ENCODE data around the gene RAB3GAP2.

RAB3GAP2 gene

GRCh38 chr1:220318673-220319072 lies 46.4 kb upstream of the RAB3GAP2 start:
- H3K4me3 ChIP-seq (replicated peaks; ENCODE audit: insufficient read depth, low read length): no peak overlapping the region
- DNase-seq (ENCODE audit: low read depth in 1 of 2, low spot score in 1 of 2): no peak
- H3K27ac ChIP-seq (replicated peaks): no peak overlapping the region
- TF ChIP-seq, protein P1, sequence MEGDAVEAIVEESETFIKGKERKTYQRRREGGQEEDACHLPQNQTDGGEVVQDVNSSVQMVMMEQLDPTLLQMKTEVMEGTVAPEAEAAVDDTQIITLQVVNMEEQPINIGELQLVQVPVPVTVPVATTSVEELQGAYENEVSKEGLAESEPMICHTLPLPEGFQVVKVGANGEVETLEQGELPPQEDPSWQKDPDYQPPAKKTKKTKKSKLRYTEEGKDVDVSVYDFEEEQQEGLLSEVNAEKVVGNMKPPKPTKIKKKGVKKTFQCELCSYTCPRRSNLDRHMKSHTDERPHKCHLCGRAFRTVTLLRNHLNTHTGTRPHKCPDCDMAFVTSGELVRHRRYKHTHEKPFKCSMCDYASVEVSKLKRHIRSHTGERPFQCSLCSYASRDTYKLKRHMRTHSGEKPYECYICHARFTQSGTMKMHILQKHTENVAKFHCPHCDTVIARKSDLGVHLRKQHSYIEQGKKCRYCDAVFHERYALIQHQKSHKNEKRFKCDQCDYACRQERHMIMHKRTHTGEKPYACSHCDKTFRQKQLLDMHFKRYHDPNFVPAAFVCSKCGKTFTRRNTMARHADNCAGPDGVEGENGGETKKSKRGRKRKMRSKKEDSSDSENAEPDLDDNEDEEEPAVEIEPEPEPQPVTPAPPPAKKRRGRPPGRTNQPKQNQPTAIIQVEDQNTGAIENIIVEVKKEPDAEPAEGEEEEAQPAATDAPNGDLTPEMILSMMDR (IDR thresholded peaks at IDR 0.05; ENCODE audit: insufficient read depth, low read length): no peak
- TF ChIP-seq REST (IDR thresholded peaks at IDR 0.05; ENCODE audit: insufficient replicate concordance, low read depth) (no peak), POLR2AphosphoS5 (IDR thresholded peaks at IDR 0.05; ENCODE audit: low read depth) (no peak), SPI1 (IDR thresholded peaks at IDR 0.05; ENCODE audit: borderline replicate concordance, low read depth) (no peak), GABPA (IDR thresholded peaks at IDR 0.05; ENCODE audit: low read depth) (no peak)
- no peaks in the 10 kb centered on the region for H3K27me3 ChIP-seq (ENCODE audit: insufficient read depth, poor library complexity, severe bottlenecking)

- Histone ChIP-seq H3K27me3 (ENCODE audit: insufficient read depth, poor library complexity, severe bottlenecking) (no peaks in the 10 kb centered on the region), H3K27ac (replicated peaks) (no peak overlapping the region), H3K4me3 (replicated peaks; ENCODE audit: insufficient read depth, low read length) (no peak overlapping the region)
- DNase-seq (ENCODE audit: low read depth in 1 of 2, low spot score in 1 of 2): no peak
- TF ChIP-seq REST (IDR thresholded peaks at IDR 0.05; ENCODE audit: insufficient replicate concordance, low read depth) (no peak), GABPA (IDR thresholded peaks at IDR 0.05; ENCODE audit: low read depth) (no peak), POLR2AphosphoS5 (IDR thresholded peaks at IDR 0.05; ENCODE audit: low read depth) (no peak), SPI1 (IDR thresholded peaks at IDR 0.05; ENCODE audit: borderline replicate concordance, low read depth) (no peak)
- TF ChIP-seq, protein P1 (IDR thresholded peaks at IDR 0.05; ENCODE audit: insufficient read depth, low read length): no peak
Observed at GRCh38 chr1:220317161-220317560, 44.9 kb upstream of the RAB3GAP2 start.

DNA sequence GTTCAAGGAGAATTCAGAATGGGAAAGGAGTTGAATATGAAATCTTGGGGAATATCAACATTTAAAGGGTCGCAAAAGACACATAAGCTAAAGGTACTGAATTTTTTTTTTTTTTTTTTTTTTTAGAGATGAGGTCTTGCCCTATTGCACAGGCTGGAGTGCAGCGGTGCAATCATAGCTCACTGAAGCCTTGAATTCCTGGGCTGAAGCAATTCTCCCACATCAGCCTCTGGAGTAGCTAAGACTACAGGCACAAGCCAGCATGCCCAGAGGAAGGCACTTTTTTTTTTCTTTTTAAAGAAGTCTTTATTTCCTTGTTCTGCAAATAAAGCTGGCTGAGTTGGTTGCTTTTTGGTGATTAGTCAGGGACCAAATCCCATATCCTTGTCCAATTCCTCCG lies 44.1 kb upstream of the RAB3GAP2 start:
- no peak for DNase-seq (ENCODE audit: low read depth in 1 of 2, low spot score in 1 of 2)
- no peak for TF ChIP-seq SPI1 (IDR thresholded peaks at IDR 0.05; ENCODE audit: borderline replicate concordance, low read depth)
- no peak for TF ChIP-seq REST (IDR thresholded peaks at IDR 0.05; ENCODE audit: insufficient replicate concordance, low read depth)
- TF ChIP-seq GABPA (IDR thresholded peaks at IDR 0.05; ENCODE audit: low read depth): no peak
- TF ChIP-seq POLR2AphosphoS5 (IDR thresholded peaks at IDR 0.05; ENCODE audit: low read depth): no peak
- H3K4me3 ChIP-seq (replicated peaks; ENCODE audit: insufficient read depth, low read length): no peak overlapping the region

More for the DNA sequence above, 44.1 kb upstream of the RAB3GAP2 start:
- Histone ChIP-seq H3K27me3 (ENCODE audit: insufficient read depth, poor library complexity, severe bottlenecking) (no peaks in the 10 kb centered on the region), H3K27ac (replicated peaks) (no peak overlapping the region)
